ENCODE results near the gene PAX5. TPM values are rescaled to one million over a fixed set of nuclear protein-coding genes. Genes with fewer than 3 reads are reported as not detected.

Gene PAX5
- polyA plus RNA-seq, 3 donors, result 0.03 to 0.15 TPM; not detected in 1

- H3K9me3 Mint-ChIP-seq, result peaks cover 0 to 6% (median 0%) of the 10 kb centered on the region in 7 donors
- H3K4me1 ChIP-seq (ENCODE audit: control insufficient read depth in 1 of 2, insufficient read depth in 2 of 2, low read length in 2 of 2), result no peaks in the 10 kb centered on the region
- no peaks in the 10 kb centered on the region for H3K79me2 ChIP-seq (ENCODE audit: insufficient read depth, low read length)
- peaks cover 3% of the 10 kb centered on the region for H3K4me1 Mint-ChIP-seq
- H3K9ac ChIP-seq (ENCODE audit: insufficient read depth, low read length, poor library complexity, severe bottlenecking), result no peak overlapping the region
- H2AFZ ChIP-seq (ENCODE audit: insufficient read depth, low read depth, low read length, poor library complexity, severe bottlenecking), result no peak overlapping the region
- H3K4me3 ChIP-seq (replicated peaks in 1 of 3; ENCODE audit: low read depth in 2 of 3, low read length in 3 of 3), result no peak overlapping the region
- H4K20me1 ChIP-seq (ENCODE audit: insufficient read depth, low read length), result no peaks in the 10 kb centered on the region
- H3K9me3 ChIP-seq (replicated peaks in 1 of 2; ENCODE audit: control insufficient read depth in 1 of 2, insufficient read depth in 1 of 2, low read length in 2 of 2), result peaks cover 0 to 7% of the 10 kb centered on the region in 2 donors
- no peak overlapping the region for H3K27ac ChIP-seq (ENCODE audit: low read depth in 1 of 2, low read length in 2 of 2)
- intact Hi-C loops (cut with micrococcal nuclease), result no loop called here
- WGBS (ENCODE audit: insufficient coverage), result 94% methylated on average over 3 of the region's 9 CpGs
- H3K27ac Mint-ChIP-seq, result no peak overlapping the region
- H3K36me3 ChIP-seq (replicated peaks in 1 of 2; ENCODE audit: control insufficient read depth in 1 of 2, insufficient read depth in 2 of 2, low read length in 2 of 2), result no peaks in the 10 kb centered on the region
- H3K4me3 Mint-ChIP-seq, result peak overlapping the region in 1 of 2 donors; percentile 68
- no peak overlapping the region for H3K4me2 ChIP-seq (replicated peaks; ENCODE audit: extremely low read depth, low read length, poor library complexity, severe bottlenecking)
- no peak for DNase-seq
- peaks cover 25 to 68% of the 10 kb centered on the region in 2 donors for H3K27me3 ChIP-seq (ENCODE audit: control insufficient read depth in 2 of 2, insufficient read depth in 2 of 2, low read length in 2 of 2)
- H3K36me3 Mint-ChIP-seq, result peaks cover 0 to 3% of the 10 kb centered on the region in 2 donors
- no peak for TF ChIP-seq CTCF (IDR thresholded peaks at IDR 0.05)
- H3K27me3 Mint-ChIP-seq (ENCODE audit: low read depth in 3 of 3), result peaks cover 65 to 74% (median 65%) of the 10 kb centered on the region in 3 donors
These were observed 32.6 kb downstream of the PAX5 start for GRCh38 chr9:37001459-37001858.

GRCh38 chr9:36999728-37000333 is 34.2 kb downstream of the PAX5 start:
- Mint-ChIP-seq H3K4me1 (peaks cover 5% of the 10 kb centered on the region), H3K36me3 (peaks cover 0 to 2% of the 10 kb centered on the region in 2 donors), H3K27me3 (ENCODE audit: low read depth in 3 of 3) (peaks cover 54 to 66% (median 57%) of the 10 kb centered on the region in 3 donors), H3K27ac (peak overlapping the region in 1 of 7 donors; percentile 7), H3K9me3 (peaks cover 0 to 6% (median 0%) of the 10 kb centered on the region in 7 donors), H3K4me3 (peak overlapping the region; percentile 32 to 40)
- no peak overlapping the region for H2AFZ ChIP-seq (ENCODE audit: insufficient read depth, low read depth, low read length, poor library complexity, severe bottlenecking)
- H3K27ac ChIP-seq (ENCODE audit: low read depth in 1 of 2, low read length in 2 of 2), result no peak overlapping the region
- intact Hi-C loops (cut with micrococcal nuclease), result no loop called here
- no peaks in the 10 kb centered on the region for H4K20me1 ChIP-seq (ENCODE audit: insufficient read depth, low read length)
- WGBS (ENCODE audit: insufficient coverage), result 87% methylated on average over 4 of the region's 8 CpGs
- H3K36me3 ChIP-seq (replicated peaks in 1 of 2; ENCODE audit: control insufficient read depth in 1 of 2, insufficient read depth in 2 of 2, low read length in 2 of 2), result no peaks in the 10 kb centered on the region
- H3K4me2 ChIP-seq (replicated peaks; ENCODE audit: extremely low read depth, low read length, poor library complexity, severe bottlenecking), result no peak overlapping the region
- no peaks in the 10 kb centered on the region for H3K79me2 ChIP-seq (ENCODE audit: insufficient read depth, low read length)
- H3K4me1 ChIP-seq (ENCODE audit: control insufficient read depth in 1 of 2, insufficient read depth in 2 of 2, low read length in 2 of 2), result no peaks in the 10 kb centered on the region
- no peak for DNase-seq
- no peak for TF ChIP-seq CTCF (IDR thresholded peaks at IDR 0.05)
- peaks cover 21 to 52% of the 10 kb centered on the region in 2 donors for H3K27me3 ChIP-seq (ENCODE audit: control insufficient read depth in 2 of 2, insufficient read depth in 2 of 2, low read length in 2 of 2)
- H3K9ac ChIP-seq (ENCODE audit: insufficient read depth, low read length, poor library complexity, severe bottlenecking), result no peak overlapping the region
- H3K4me3 ChIP-seq (replicated peaks in 1 of 3; ENCODE audit: low read depth in 2 of 3, low read length in 3 of 3), result no peak overlapping the region
- peaks cover 0 to 7% of the 10 kb centered on the region in 2 donors for H3K9me3 ChIP-seq (replicated peaks in 1 of 2; ENCODE audit: control insufficient read depth in 1 of 2, insufficient read depth in 1 of 2, low read length in 2 of 2)
